Measurements from ENCODE around the gene RCSD1. TPM values are rescaled to one million over a fixed set of nuclear protein-coding genes. Genes with fewer than 3 reads are reported as not detected.

The RCSD1 gene
- polyA plus RNA-seq, 3 donors: 116 to 218 (median 216) TPM

DNA sequence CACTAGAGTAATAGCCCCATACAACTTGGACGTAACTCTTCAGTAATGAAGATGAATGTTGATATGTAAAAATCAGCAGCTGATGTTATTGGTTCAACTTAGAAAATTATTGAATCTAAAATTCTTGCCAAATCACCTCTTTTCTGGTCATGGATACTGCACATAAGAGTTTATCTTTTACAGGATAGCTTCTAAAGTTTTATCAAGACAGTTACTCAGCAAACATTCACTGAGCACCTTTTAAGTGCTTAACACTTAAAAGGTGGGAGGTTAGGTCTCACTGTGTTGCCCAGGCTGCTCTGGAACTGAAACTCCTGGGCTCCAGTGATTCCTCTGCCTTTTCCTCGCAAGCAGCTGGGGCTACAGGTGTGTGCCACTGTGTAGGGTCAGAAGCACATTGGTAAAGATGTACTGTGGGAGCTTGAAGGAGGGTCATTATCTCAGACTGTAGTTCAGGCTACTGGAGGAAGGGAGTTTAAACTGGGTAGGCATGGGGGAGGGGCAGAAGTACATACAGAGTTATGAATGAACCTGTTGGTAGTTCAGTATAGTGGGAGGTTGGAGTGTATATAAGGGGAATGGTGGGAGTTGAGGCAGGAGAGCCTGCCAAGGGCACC is 93.8 kb downstream of the RCSD1 start:
- no peak overlapping the region for H3K9ac ChIP-seq (ENCODE audit: insufficient read depth, low read length, poor library complexity, severe bottlenecking)
- peaks cover 41% of the 10 kb centered on the region for H3K79me2 ChIP-seq (ENCODE audit: insufficient read depth, low read length)
- TF ChIP-seq, protein P1, sequence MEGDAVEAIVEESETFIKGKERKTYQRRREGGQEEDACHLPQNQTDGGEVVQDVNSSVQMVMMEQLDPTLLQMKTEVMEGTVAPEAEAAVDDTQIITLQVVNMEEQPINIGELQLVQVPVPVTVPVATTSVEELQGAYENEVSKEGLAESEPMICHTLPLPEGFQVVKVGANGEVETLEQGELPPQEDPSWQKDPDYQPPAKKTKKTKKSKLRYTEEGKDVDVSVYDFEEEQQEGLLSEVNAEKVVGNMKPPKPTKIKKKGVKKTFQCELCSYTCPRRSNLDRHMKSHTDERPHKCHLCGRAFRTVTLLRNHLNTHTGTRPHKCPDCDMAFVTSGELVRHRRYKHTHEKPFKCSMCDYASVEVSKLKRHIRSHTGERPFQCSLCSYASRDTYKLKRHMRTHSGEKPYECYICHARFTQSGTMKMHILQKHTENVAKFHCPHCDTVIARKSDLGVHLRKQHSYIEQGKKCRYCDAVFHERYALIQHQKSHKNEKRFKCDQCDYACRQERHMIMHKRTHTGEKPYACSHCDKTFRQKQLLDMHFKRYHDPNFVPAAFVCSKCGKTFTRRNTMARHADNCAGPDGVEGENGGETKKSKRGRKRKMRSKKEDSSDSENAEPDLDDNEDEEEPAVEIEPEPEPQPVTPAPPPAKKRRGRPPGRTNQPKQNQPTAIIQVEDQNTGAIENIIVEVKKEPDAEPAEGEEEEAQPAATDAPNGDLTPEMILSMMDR (IDR thresholded peaks at IDR 0.05): no peak

DNA sequence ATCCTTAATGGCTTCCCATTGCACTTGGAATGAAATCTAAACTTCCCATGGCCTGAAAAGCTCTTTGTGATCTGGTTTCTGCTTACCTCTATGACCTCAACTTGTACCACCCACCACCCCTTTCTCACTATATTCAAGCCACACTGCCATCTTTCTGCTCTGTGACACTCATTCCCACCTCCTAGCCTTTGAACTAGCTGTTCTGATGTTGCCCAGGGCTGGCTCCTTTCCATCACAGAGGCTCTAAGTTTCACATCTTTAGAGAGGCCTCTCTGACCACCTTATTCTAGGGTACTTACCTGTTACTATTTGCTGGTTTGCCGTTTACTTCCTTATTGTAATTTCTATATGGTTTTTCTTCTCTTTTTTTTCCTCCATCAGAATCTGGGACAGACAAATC is 96.0 kb downstream of the RCSD1 start:
- H3K4me2 ChIP-seq (replicated peaks; ENCODE audit: extremely low read depth, low read length, poor library complexity, severe bottlenecking): no peak overlapping the region
- H2AFZ ChIP-seq (ENCODE audit: insufficient read depth, low read depth, low read length, poor library complexity, severe bottlenecking): no peak overlapping the region
- H3K27me3 ChIP-seq (ENCODE audit: control insufficient read depth in 2 of 2, insufficient read depth in 2 of 2, low read length in 2 of 2): no peaks in the 10 kb centered on the region
- H4K20me1 ChIP-seq (ENCODE audit: insufficient read depth, low read length): peaks cover 65% of the 10 kb centered on the region
- no peaks in the 10 kb centered on the region for H3K9me3 Mint-ChIP-seq
- peaks cover 36% of the 10 kb centered on the region for H3K4me1 Mint-ChIP-seq
- no peak overlapping the region for H3K4me3 ChIP-seq (replicated peaks in 1 of 3; ENCODE audit: low read depth in 2 of 3, low read length in 3 of 3)
- intact Hi-C loops (cut with micrococcal nuclease): no loop called here
- H3K27ac ChIP-seq (ENCODE audit: low read depth in 1 of 2, low read length in 2 of 2): no peak overlapping the region
- peaks cover 0 to 2% (median 0%) of the 10 kb centered on the region in 3 donors for H3K27me3 Mint-ChIP-seq (ENCODE audit: low read depth in 3 of 3)
- H3K27ac Mint-ChIP-seq: peak overlapping the region in 1 of 7 donors; percentile 78
- WGBS (ENCODE audit: insufficient coverage): no CpG with 5 or more reads among the region's 1 CpG
- TF ChIP-seq, protein P1 (IDR thresholded peaks at IDR 0.05): no peak
- peaks cover 52% of the 10 kb centered on the region for H3K79me2 ChIP-seq (ENCODE audit: insufficient read depth, low read length)
- peaks cover 0 to 9% of the 10 kb centered on the region in 2 donors for H3K36me3 ChIP-seq (replicated peaks in 1 of 2; ENCODE audit: control insufficient read depth in 1 of 2, insufficient read depth in 2 of 2, low read length in 2 of 2)
- H3K4me1 ChIP-seq (ENCODE audit: control insufficient read depth in 1 of 2, insufficient read depth in 2 of 2, low read length in 2 of 2): peaks cover 16 to 17% of the 10 kb centered on the region in 2 donors
- H3K9me3 ChIP-seq (replicated peaks in 1 of 2; ENCODE audit: control insufficient read depth in 1 of 2, insufficient read depth in 1 of 2, low read length in 2 of 2): no peaks in the 10 kb centered on the region
- H3K9ac ChIP-seq (ENCODE audit: insufficient read depth, low read length, poor library complexity, severe bottlenecking): no peak overlapping the region
- no peak overlapping the region for H3K4me3 Mint-ChIP-seq
- DNase-seq: no peak
- peaks cover 13 to 15% of the 10 kb centered on the region in 2 donors for H3K36me3 Mint-ChIP-seq

More for the DNA sequence above, 93.8 kb downstream of the RCSD1 start:
- peaks cover 28 to 34% of the 10 kb centered on the region in 2 donors for H3K4me1 ChIP-seq (ENCODE audit: control insufficient read depth in 1 of 2, insufficient read depth in 2 of 2, low read length in 2 of 2)
- intact Hi-C loops (cut with micrococcal nuclease): loop anchor here (5.0 kb wide), 2 partner anchors 78 to 213 kb away; partner anchors contain the start of genes DCAF6 (in 1 of the 2) and MPC2 (in 1 of the 2)
- peak overlapping the region; percentile 98 for H3K4me2 ChIP-seq (replicated peaks; ENCODE audit: extremely low read depth, low read length, poor library complexity, severe bottlenecking)
- no peak overlapping the region for H3K4me3 Mint-ChIP-seq
- no peaks in the 10 kb centered on the region for H3K9me3 ChIP-seq (replicated peaks in 1 of 2; ENCODE audit: control insufficient read depth in 1 of 2, insufficient read depth in 1 of 2, low read length in 2 of 2)
- H3K36me3 Mint-ChIP-seq: peaks cover 4 to 7% of the 10 kb centered on the region in 2 donors
- no peaks in the 10 kb centered on the region for H3K36me3 ChIP-seq (replicated peaks in 1 of 2; ENCODE audit: control insufficient read depth in 1 of 2, insufficient read depth in 2 of 2, low read length in 2 of 2)
- no peak overlapping the region for H3K4me3 ChIP-seq (replicated peaks in 1 of 3; ENCODE audit: low read depth in 2 of 3, low read length in 3 of 3)
- no peak overlapping the region for H3K27ac ChIP-seq (ENCODE audit: low read depth in 1 of 2, low read length in 2 of 2)
- H3K27me3 ChIP-seq (ENCODE audit: control insufficient read depth in 2 of 2, insufficient read depth in 2 of 2, low read length in 2 of 2): no peaks in the 10 kb centered on the region
- 100% methylated on average over 1 of the region's 2 CpGs for WGBS (ENCODE audit: insufficient coverage)
- peaks cover 53% of the 10 kb centered on the region for H3K4me1 Mint-ChIP-seq
- peaks cover 0 to 4% (median 2%) of the 10 kb centered on the region in 3 donors for H3K27me3 Mint-ChIP-seq (ENCODE audit: low read depth in 3 of 3)
- peaks cover 53% of the 10 kb centered on the region for H4K20me1 ChIP-seq (ENCODE audit: insufficient read depth, low read length)
- peak overlapping the region in 1 of 7 donors; percentile 28 for H3K27ac Mint-ChIP-seq
- H2AFZ ChIP-seq (ENCODE audit: insufficient read depth, low read depth, low read length, poor library complexity, severe bottlenecking): no peak overlapping the region
- H3K9me3 Mint-ChIP-seq: peaks cover 0 to 1% (median 0%) of the 10 kb centered on the region in 7 donors
- DNase-seq: no peak

Measured in CD14-positive monocyte (primary cell).